OCI-LY1 (cell line): ENCODE data around the gene NUP98.

ENCODE experiments used
- CTCF ChIP-seq: fragments of 200-600 bp; sonication (generic), shearing (Covaris generic); IDR thresholded peaks from 2 replicates; pipeline ENCODE4 v1.5.1; 2017; ENCODE audit warnings: mild to moderate bottlenecking, antibody characterized with exemption, low read length, moderate library complexity, mixed read lengths
- EZH2 ChIP-seq: fragments of 200-600 bp; sonication (generic), shearing (Covaris generic); IDR thresholded peaks from 2 replicates; pipeline ENCODE4 v1.8.0; 2017; ENCODE audit warnings: borderline replicate concordance, mixed run types, mild to moderate bottlenecking, antibody characterized with exemption, low read length, moderate library complexity, mixed read lengths

GRCh38 chr11:3644817-3645235 is 152.5 kb downstream of the NUP98 start, which contains the start of gene ART1:
- no peak for TF ChIP-seq CTCF
- no peak for TF ChIP-seq EZH2
